ENCODE measurements around the gene IFT25.
"Not testable (repeated sequence)": the region's sequence is repeated elsewhere in the genome, so short reads cannot be mapped to it uniquely, and the experiment has no call there.

The IFT25 gene

DNA sequence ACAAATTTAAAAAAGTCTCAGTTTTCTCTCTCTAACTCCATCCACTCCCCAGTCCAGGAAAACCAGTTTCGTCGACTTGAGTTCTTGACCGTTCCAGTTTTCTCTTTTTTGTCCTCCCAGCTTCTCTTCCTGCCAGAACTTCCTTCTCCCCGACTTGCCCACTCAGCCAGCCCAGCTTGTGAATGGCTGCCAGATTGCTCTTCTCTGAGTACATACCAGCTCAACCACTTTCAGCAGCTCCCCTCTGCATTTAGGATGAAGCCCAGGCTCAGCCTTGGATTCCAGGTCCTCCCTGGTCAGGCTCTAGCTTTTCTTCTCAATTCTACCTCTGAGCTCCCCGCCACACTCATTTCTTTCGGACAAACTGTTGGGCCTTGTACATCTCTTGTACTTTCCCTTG is 50.1 kb downstream of the IFT25 start:
- H3K9ac ChIP-seq (ENCODE audit: low read depth, low read length), result no peak overlapping the region
- H3K27ac ChIP-seq (ENCODE audit: low read depth, low read length), result no peak overlapping the region
- H3K4me1 ChIP-seq (ENCODE audit: insufficient read depth, low read length), result peaks cover 1% of the 10 kb centered on the region
- H3K9me3 ChIP-seq (ENCODE audit: insufficient read depth, low read depth, low read length), result no peaks in the 10 kb centered on the region
- no peaks in the 10 kb centered on the region for H3K36me3 ChIP-seq (ENCODE audit: insufficient read depth, low read length)
- WGBS, result 94% methylated on average over 6 of the region's 6 CpGs
- H3K27me3 ChIP-seq (ENCODE audit: insufficient read depth, low read length), result no peaks in the 10 kb centered on the region
- H3K4me3 ChIP-seq (ENCODE audit: low read length), result no peak overlapping the region

DNA sequence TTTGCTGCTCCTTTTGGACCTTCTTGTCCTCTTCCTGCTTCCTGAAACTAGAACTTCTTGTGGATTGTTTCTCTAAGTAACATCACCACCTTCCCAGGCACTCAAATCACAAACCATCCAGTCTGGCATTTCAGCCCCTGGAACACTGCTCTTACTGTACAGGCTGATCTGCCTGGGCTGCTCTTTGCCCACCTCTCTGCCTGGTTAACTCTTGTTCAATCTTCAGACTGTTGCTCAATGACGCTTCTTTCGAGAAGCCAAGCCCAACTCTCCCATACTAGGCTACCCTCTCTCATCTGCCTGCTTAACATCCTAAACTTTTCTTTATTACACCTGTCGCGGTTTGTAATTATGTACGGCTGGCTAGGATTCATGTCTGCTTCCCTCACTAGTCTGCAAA is 50.9 kb downstream of the IFT25 start:
- 97% methylated on average over 5 of the region's 5 CpGs for WGBS
- Histone ChIP-seq H3K4me3 (ENCODE audit: low read length) (no peak overlapping the region), H3K9ac (ENCODE audit: low read depth, low read length) (no peak overlapping the region), H3K27ac (ENCODE audit: low read depth, low read length) (no peak overlapping the region), H3K36me3 (ENCODE audit: insufficient read depth, low read length) (no peaks in the 10 kb centered on the region), H3K9me3 (ENCODE audit: insufficient read depth, low read depth, low read length) (no peaks in the 10 kb centered on the region), H3K4me1 (ENCODE audit: insufficient read depth, low read length) (peaks cover 7% of the 10 kb centered on the region), H3K27me3 (ENCODE audit: insufficient read depth, low read length) (no peaks in the 10 kb centered on the region)

DNA sequence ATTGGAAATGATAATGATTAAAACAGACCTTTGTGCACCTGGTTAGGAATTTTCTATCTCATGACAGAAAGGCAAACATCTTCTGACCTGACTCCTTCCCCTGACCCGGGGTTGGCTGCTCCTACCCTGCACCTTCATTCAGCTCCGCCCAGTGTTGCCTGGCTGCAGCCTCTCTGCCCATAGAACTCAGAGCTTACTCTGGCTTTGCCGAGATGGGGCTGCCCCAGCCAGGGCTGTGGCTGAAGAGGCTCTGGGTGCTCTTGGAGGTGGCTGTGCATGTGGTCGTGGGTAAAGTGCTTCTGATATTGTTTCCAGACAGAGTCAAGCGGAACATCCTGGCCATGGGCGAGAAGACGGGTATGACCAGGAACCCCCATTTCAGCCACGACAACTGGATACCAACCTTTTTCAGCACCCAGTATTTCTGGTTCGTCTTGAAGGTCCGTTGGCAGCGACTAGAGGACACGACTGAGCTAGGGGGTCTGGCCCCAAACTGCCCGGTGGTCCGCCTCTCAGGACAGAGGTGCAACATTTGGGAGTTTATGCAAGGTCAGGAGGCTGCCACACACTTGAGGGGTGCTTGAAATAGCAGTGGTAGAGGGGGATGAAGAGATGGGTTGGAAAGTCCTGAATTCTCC is 51.4 kb downstream of the IFT25 start, which contains the start of gene DIO1:
Gene DIO1 (plus strand): TSS at position 189 of the 638 bp plus-strand sequence. CDS start 24 bp downstream, at position 213.
- H3K9me3 ChIP-seq (ENCODE audit: insufficient read depth, low read depth, low read length), result no peaks in the 10 kb centered on the region
- H3K27ac ChIP-seq (ENCODE audit: low read depth, low read length), result no peak within 1 kb of the TSS
- 85% methylated on average over 14 of the region's 14 CpGs for WGBS
- no peak within 1 kb of the TSS for H3K4me3 ChIP-seq (ENCODE audit: low read length)
- no peaks in the 10 kb centered on the region for H3K27me3 ChIP-seq (ENCODE audit: insufficient read depth, low read length)
- H3K9ac ChIP-seq (ENCODE audit: low read depth, low read length), result no peak within 1 kb of the TSS
- peaks cover 7% of the 10 kb centered on the region for H3K4me1 ChIP-seq (ENCODE audit: insufficient read depth, low read length)
- H3K36me3 ChIP-seq (ENCODE audit: insufficient read depth, low read length), result no peaks in the 10 kb centered on the region

DNA sequence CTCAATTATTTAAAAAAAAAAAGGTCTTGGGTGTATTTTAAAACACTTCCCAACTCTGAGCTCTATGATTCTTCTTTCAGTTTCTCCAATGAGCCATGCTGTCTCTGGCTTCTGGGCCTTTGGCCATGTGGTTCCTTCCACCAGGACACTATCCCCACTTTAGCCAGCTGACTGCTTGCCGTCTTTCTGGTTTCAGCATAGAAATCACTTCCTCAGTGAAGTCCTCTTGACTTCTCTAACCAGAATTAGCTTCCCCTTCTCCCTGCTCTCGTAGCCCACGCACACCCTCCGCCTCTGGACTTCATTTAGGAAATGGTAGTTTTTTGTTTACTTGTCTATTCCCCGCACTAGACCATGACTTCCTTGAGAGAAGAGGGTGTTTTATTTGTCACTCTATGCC is 52.6 kb downstream of the IFT25 start:
- Histone ChIP-seq H3K9me3 (ENCODE audit: insufficient read depth, low read depth, low read length) (no peaks in the 10 kb centered on the region), H3K4me3 (ENCODE audit: low read length) (no peak overlapping the region), H3K36me3 (ENCODE audit: insufficient read depth, low read length) (no peaks in the 10 kb centered on the region), H3K27ac (ENCODE audit: low read depth, low read length) (no peak overlapping the region), H3K9ac (ENCODE audit: low read depth, low read length) (no peak overlapping the region), H3K4me1 (ENCODE audit: insufficient read depth, low read length) (peaks cover 7% of the 10 kb centered on the region), H3K27me3 (ENCODE audit: insufficient read depth, low read length) (no peaks in the 10 kb centered on the region)
- WGBS, result 98% methylated on average over 5 of the region's 5 CpGs

DNA sequence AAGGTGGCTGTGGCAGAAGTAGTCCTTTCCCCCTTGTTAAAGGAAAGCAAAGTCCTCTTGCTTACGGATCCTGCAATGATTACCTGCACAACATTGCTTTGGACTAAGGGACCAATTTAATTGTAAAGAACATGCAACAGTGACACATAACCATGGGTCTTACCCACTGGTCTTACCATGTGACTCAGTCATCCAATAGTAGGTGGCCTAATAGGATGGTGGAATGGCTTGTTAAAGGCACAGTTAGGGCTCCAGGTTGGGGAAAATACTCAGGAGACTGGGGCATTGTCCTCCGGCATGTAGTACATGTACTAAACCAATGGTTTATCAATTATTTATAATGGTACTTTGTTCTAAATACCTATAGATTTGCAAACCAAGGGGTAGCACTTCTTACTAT is 53.8 kb downstream of the IFT25 start:
- H3K4me1 ChIP-seq (ENCODE audit: insufficient read depth, low read length), result peaks cover 7% of the 10 kb centered on the region
- H3K27me3 ChIP-seq (ENCODE audit: insufficient read depth, low read length), result no peaks in the 10 kb centered on the region
- peaks cover 5% of the 10 kb centered on the region for H3K36me3 ChIP-seq (ENCODE audit: insufficient read depth, low read length)
- no peaks in the 10 kb centered on the region for H3K9me3 ChIP-seq (ENCODE audit: insufficient read depth, low read depth, low read length)
- H3K4me3 ChIP-seq (ENCODE audit: low read length), result no peak overlapping the region
- H3K27ac ChIP-seq (ENCODE audit: low read depth, low read length), result no peak overlapping the region
- no peak overlapping the region for H3K9ac ChIP-seq (ENCODE audit: low read depth, low read length)
- 93% methylated on average over 1 of the region's 2 CpGs for WGBS

DNA sequence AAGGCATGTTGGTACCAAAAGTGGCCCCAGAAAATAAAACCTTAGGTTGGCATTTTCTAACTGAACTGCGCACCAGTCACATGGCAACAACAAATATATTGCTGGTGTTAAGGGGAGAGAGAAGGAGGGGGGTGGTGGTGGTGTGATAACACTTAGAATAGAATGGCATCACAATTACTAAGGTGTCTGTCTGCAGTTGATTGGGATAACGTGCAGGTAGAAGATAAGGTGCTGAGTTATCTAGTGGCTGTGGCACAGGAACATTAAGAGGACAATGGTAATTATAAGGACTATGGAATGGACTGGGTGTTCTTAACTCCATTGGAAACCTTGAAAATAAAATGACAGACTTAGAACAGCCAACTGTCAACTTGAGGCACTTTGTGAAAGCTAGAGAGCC is 54.5 kb downstream of the IFT25 start:
- Histone ChIP-seq H3K36me3 (ENCODE audit: insufficient read depth, low read length) (peaks cover 8% of the 10 kb centered on the region), H3K4me3 (ENCODE audit: low read length) (no peak overlapping the region), H3K4me1 (ENCODE audit: insufficient read depth, low read length) (peaks cover 7% of the 10 kb centered on the region), H3K9ac (ENCODE audit: low read depth, low read length) (no peak overlapping the region), H3K27me3 (ENCODE audit: insufficient read depth, low read length) (no peaks in the 10 kb centered on the region), H3K27ac (ENCODE audit: low read depth, low read length) (no peak overlapping the region), H3K9me3 (ENCODE audit: insufficient read depth, low read depth, low read length) (no peaks in the 10 kb centered on the region)
- 94% methylated on average over 2 of the region's 2 CpGs for WGBS

DNA sequence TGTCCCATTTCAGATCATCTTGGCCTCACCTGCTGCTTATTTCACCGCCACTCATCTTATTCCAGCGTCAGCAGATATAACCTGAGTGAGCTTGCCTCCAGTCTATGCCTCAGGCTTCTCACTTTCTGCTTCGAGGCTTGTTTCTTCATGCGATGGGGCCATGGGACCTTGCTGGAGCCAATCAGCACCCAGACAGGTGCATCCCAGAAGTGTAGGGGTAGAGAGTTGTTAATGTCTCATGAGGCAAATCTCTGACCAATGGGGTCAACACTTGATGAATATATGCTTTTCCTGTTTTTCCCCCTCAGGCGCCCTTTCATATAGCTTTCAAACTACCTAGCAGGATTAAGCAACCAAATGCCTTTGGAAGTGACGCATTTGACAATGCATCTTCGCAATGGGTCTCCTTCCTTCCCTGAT is 55.0 kb downstream of the IFT25 start:
- 92% methylated on average over 7 of the region's 7 CpGs for WGBS
- Histone ChIP-seq H3K27me3 (ENCODE audit: insufficient read depth, low read length) (no peaks in the 10 kb centered on the region), H3K4me1 (ENCODE audit: insufficient read depth, low read length) (peaks cover 7% of the 10 kb centered on the region), H3K9me3 (ENCODE audit: insufficient read depth, low read depth, low read length) (no peaks in the 10 kb centered on the region), H3K9ac (ENCODE audit: low read depth, low read length) (no peak overlapping the region), H3K36me3 (ENCODE audit: insufficient read depth, low read length) (peaks cover 10% of the 10 kb centered on the region), H3K27ac (ENCODE audit: low read depth, low read length) (no peak overlapping the region), H3K4me3 (ENCODE audit: low read length) (peak overlapping the region; percentile 91)

DNA sequence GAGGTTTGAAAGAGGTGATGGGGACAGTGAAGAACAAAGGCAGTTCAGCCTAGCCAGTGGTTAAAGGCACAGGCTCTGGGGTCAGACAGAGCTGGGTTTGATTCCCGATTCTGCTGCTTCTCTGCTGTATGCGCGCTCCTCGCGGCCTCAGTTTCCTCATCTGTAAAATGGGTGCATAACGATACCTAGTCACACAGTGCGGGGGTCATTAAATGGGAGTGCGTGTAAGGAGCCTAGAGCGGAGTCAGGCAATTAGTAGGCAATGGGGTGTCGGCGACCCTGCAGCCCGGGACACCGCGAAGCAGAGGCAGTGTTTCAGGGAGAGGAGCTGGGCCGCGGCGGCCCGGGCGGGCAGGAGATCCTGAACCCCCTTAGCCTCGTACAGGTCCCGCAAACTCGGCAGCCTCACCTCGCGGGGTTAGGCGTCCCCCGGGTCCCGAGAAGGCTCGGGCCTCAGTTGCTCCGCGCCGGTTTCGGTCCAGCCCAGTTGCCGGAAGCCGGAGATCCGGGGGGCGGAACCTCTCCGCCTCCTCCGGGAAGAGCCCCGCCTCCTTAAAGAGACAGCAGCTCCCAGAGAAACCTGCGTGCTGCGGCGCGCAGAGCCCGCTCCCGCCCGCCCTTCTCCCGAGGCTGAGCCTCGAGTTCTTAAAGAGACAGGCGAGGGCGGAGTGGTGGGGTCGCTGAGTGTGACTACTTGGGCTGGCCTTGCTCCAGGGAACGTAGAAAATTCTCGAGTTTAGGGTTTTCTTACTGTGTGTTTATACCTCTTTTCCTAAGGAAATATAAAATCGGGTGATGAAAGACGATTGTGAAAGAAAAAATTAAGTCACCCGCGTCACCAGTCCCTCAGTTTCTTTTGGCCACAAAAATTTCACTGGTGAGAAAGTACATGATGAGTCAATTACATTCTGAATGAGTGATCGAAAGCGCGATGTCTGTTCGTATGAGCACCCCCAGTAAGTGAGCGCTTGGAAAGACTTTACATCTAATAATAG is 55.9 kb downstream of the IFT25 start, which contains the start of gene YIPF1:
Gene YIPF1 (minus strand): TSS at position 494 of the 995 bp plus-strand sequence. CDS start 860 bp downstream, outside the sequence.
- H3K9ac ChIP-seq (ENCODE audit: low read depth, low read length), result peak within 1 kb of the TSS; percentile 67
- peaks cover 7% of the 10 kb centered on the region for H3K4me1 ChIP-seq (ENCODE audit: insufficient read depth, low read length)
- peak within 1 kb of the TSS; percentile 91 for H3K4me3 ChIP-seq (ENCODE audit: low read length)
- no peaks in the 10 kb centered on the region for H3K9me3 ChIP-seq (ENCODE audit: insufficient read depth, low read depth, low read length)
- H3K27me3 ChIP-seq (ENCODE audit: insufficient read depth, low read length), result no peaks in the 10 kb centered on the region
- WGBS, result 6% methylated on average over 60 of the region's 62 CpGs
- no peak within 1 kb of the TSS for H3K27ac ChIP-seq (ENCODE audit: low read depth, low read length)
- H3K36me3 ChIP-seq (ENCODE audit: insufficient read depth, low read length), result peaks cover 10% of the 10 kb centered on the region

DNA sequence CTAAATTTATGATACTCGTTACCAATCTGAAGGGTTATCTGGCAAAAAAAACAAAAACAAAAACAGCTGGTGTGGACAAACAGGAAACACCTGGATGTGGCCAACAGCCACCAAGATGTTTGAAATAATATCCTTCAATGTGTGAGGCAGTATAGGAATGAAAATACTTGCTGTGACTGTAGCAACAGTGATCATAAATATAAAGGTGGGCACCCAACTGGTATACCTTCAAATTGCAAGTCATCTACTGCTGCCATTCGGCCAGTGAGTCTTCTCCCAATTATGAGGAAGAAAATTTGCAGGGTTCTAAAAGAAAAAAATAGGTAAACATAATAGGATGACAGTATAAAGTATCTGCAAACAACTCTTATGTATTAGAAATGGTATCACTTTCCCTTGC is 56.8 kb downstream of the IFT25 start:
- Histone ChIP-seq H3K27me3 (ENCODE audit: insufficient read depth, low read length) (no peaks in the 10 kb centered on the region), H3K9ac (ENCODE audit: low read depth, low read length) (no peak overlapping the region), H3K9me3 (ENCODE audit: insufficient read depth, low read depth, low read length) (no peaks in the 10 kb centered on the region), H3K4me3 (ENCODE audit: low read length) (peak overlapping the region; percentile 91), H3K4me1 (ENCODE audit: insufficient read depth, low read length) (peaks cover 7% of the 10 kb centered on the region), H3K27ac (ENCODE audit: low read depth, low read length) (no peak overlapping the region), H3K36me3 (ENCODE audit: insufficient read depth, low read length) (peaks cover 10% of the 10 kb centered on the region)
- 95% methylated on average over 2 of the region's 2 CpGs for WGBS

DNA sequence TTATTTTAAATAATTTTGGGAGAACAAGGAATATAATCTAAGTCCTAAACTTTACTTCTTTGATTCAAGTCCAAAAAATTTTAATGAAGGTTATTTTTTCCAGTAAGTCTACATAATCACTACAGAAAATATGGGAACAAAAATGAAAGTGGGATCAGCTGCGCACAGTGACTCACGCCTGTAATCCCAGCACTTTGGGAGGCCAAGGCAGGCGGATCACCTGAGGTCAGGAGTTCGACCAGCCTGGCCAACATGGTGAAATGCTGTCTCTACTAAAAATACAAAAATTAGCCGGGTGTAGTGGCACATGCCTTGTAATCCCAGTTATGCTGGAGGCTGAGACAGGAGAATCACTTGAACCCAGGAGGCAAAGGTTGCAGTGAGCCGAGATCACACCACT is 61.9 kb downstream of the IFT25 start:
- not testable (repeated sequence) for H3K27me3 ChIP-seq (ENCODE audit: insufficient read depth, low read length); H3K9me3 ChIP-seq (ENCODE audit: insufficient read depth, low read depth, low read length); H3K4me3 ChIP-seq (ENCODE audit: low read length); H3K4me1 ChIP-seq (ENCODE audit: insufficient read depth, low read length); H3K27ac ChIP-seq (ENCODE audit: low read depth, low read length); H3K9ac ChIP-seq (ENCODE audit: low read depth, low read length)
- peaks cover 16% of the 10 kb centered on the region for H3K36me3 ChIP-seq (ENCODE audit: insufficient read depth, low read length)
- whole genome bisulfite sequencing, result 95% methylated on average over 6 of the region's 6 CpGs

DNA sequence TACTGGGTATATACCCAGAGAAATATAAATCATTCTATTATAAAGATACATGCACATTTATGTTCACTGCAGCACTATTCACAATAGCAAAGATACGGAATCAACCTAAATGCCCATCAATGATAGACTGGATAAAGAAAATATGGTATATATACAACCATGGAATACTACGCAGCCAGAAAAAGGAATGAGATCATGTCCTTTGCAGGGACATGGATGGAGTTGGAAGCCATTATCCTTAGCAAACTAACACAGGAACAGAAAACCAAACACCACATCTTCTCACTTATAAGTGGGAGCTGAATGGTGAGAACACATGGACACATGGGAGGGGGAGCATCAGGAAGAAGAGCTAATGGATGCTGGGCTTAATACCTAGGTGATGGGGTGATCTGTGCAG is 63.6 kb downstream of the IFT25 start:
- H3K9me3 ChIP-seq (ENCODE audit: insufficient read depth, low read depth, low read length); H3K9ac ChIP-seq (ENCODE audit: low read depth, low read length); H3K4me1 ChIP-seq (ENCODE audit: insufficient read depth, low read length); H3K27ac ChIP-seq (ENCODE audit: low read depth, low read length); H3K27me3 ChIP-seq (ENCODE audit: insufficient read depth, low read length); H3K4me3 ChIP-seq (ENCODE audit: low read length): not testable (repeated sequence)
- H3K36me3 ChIP-seq (ENCODE audit: insufficient read depth, low read length), result peaks cover 27% of the 10 kb centered on the region
- WGBS, result no CpG with 5 or more reads among the region's 2 CpGs
